K562 (cell line): ENCODE results near the gene CPT1A. TPM values are rescaled to one million over a fixed set of nuclear protein-coding genes. Genes with fewer than 3 reads are reported as not detected.

ENCODE experiments used
- ATAC-seq: fragments of 200-7000 bp; cut with Tn5 transposase; 3 replicates; pipeline ENCODE4 v1.9.1; 2020; ENCODE audit warnings: moderate library complexity
- BruUV-seq: library from RNA; stranded (reverse); fragments of 400-500 nt; replicated peaks from 2 replicates; lab custom pipeline; 2021; lab: Mats Ljungman, UMichigan
- CTCF ChIA-PET: fragments of 300-600 bp; formaldehyde crosslinking; extraction: SDS; loops from one replicate; lab custom pipeline; 2021; ENCODE audit warnings: low intra/inter-chr PET ratio; lab: Yijun Ruan, JAX
- POLR2A ChIA-PET: fragments of 300-600, 350-650 bp; sonication (Branson Sonifier 250); formaldehyde crosslinking; extraction: SDS; loops from one replicate; lab custom pipeline; 2021; ENCODE audit warnings: antibody characterized with exemption, inconsistent platforms; lab: Yijun Ruan, JAX
- DNase-seq, 4 experiments: peaks; one replicate each; pipeline versions ENCODE4 v3.0.0 to v3.0.0-alpha.2; 2011 to 2018; ENCODE audit warnings: low spot score in 3 of 4, mixed read lengths in 3 of 4; ENCODE audit errors: extremely low read depth in 1 of 4
- FAIRE-seq: peaks from 2 replicates; lab custom pipeline; 2011; peaks lifted over from hg19 to GRCh38; lab: Jason Lieb, UNC
- H2AFZ ChIP-seq: 2 replicates; pipeline ENCODE4 v1.6.0; 2011; ENCODE audit warnings: low read depth, low read length, control low read depth, inconsistent platforms
- H3K27ac ChIP-seq: fragments of 200-600 bp; 3 replicates; pipeline ENCODE4 v1.8.0; 2011; ENCODE audit warnings: low read depth, mild to moderate bottlenecking, control low read depth, inconsistent platforms, low read length, moderate library complexity, mixed read lengths; ENCODE audit errors: extremely low read depth
- H3K27me3 ChIP-seq, 2 experiments: fragments of 300-600 bp in 1 of 2; 2 replicates in 1 of 2; 3 replicates in 1 of 2; pipeline versions ENCODE4 v1.6.0 to v1.8.0; 2011; ENCODE audit warnings: inconsistent platforms in 2 of 2, low read length in 2 of 2, mild to moderate bottlenecking in 1 of 2, mixed read lengths in 1 of 2, moderate library complexity in 1 of 2; ENCODE audit not compliant: control insufficient read depth in 2 of 2, insufficient read depth in 2 of 2
- H3K36me3 ChIP-seq: fragments of 300-600 bp; 3 replicates; pipeline ENCODE4 v1.8.0; 2011; ENCODE audit warnings: mild to moderate bottlenecking, low read length, inconsistent platforms; ENCODE audit not compliant: control insufficient read depth, insufficient read depth
- H3K4me1 ChIP-seq, 2 experiments: fragments of 200-600 bp in 1 of 2; replicated peaks in 1 of 2; 2 replicates in 1 of 2; 3 replicates in 1 of 2; pipeline versions ENCODE4 v1.5.1 to v1.8.0; 2011; ENCODE audit warnings: inconsistent platforms in 2 of 2, low read length in 2 of 2, mild to moderate bottlenecking in 1 of 2, mixed read lengths in 1 of 2, moderate library complexity in 1 of 2; ENCODE audit not compliant: control insufficient read depth in 2 of 2, insufficient read depth in 2 of 2
- H3K4me2 ChIP-seq: 2 replicates; pipeline ENCODE4 v1.6.1; 2011; ENCODE audit warnings: low read length, control low read depth, inconsistent platforms, mixed read lengths; ENCODE audit not compliant: insufficient read depth
- H3K4me3 ChIP-seq: fragments of 200-600 bp; sonication (generic), shearing (Covaris generic); 2 replicates; pipeline ENCODE4 v1.5.1; 2016; ENCODE audit warnings: control low read depth, inconsistent platforms
- H3K79me2 ChIP-seq: fragments of 200-600 bp; 3 replicates; pipeline ENCODE4 v1.8.0; 2011; ENCODE audit warnings: low read length, inconsistent platforms; ENCODE audit not compliant: control insufficient read depth, insufficient read depth
- H3K9ac ChIP-seq, 2 experiments: 2 replicates each; pipeline versions ENCODE4 v1.6.0 to v1.6.1; 2011; ENCODE audit warnings: low read depth in 2 of 2, low read length in 2 of 2, control low read depth in 1 of 2, inconsistent platforms in 1 of 2, mild to moderate bottlenecking in 1 of 2, mixed read lengths in 1 of 2; ENCODE audit not compliant: insufficient read depth in 1 of 2
- H3K9me1 ChIP-seq: one replicate; pipeline ENCODE4 v1.6.0; 2011; ENCODE audit warnings: inconsistent platforms, mild to moderate bottlenecking, low read length, moderate library complexity; ENCODE audit not compliant: control insufficient read depth, insufficient read depth
- H3K9me3 ChIP-seq: replicated peaks from 2 replicates; pipeline ENCODE4 v1.5.1; 2011; ENCODE audit warnings: low read depth, low read length, inconsistent platforms; ENCODE audit not compliant: control insufficient read depth, insufficient read depth
- H4K20me1 ChIP-seq: replicated peaks from 2 replicates; pipeline ENCODE4 v1.6.1; 2011; ENCODE audit warnings: low read length, inconsistent platforms, mixed read lengths; ENCODE audit not compliant: control insufficient read depth, insufficient read depth
- ETV5 ChIP-seq: sonication (generic); formaldehyde crosslinking; IDR thresholded peaks from 2 replicates; pipeline ENCODE4 v1.4.0; 2020; ENCODE audit warnings: low read depth, mild to moderate bottlenecking, missing genetic modification reagents
- KDM4B ChIP-seq, 2 experiments: fragments of 450-650 bp in 1 of 2; sonication (generic) in 1 of 2; IDR thresholded peaks; 2 replicates each; pipeline ENCODE4 v1.6.1; 2016 to 2017; ENCODE audit warnings: borderline replicate concordance in 2 of 2, antibody characterized with exemption in 1 of 2, low read depth in 1 of 2, mild to moderate bottlenecking in 1 of 2
- PPARD ChIP-seq: fragments of 250-450 bp; sonication (Bioruptor Pico); IDR thresholded peaks from 2 replicates; pipeline ENCODE4 v1.8.0; 2022; ENCODE audit warnings: inconsistent platforms, mild to moderate bottlenecking, moderate library complexity
- SIN3A ChIP-seq, 2 experiments: fragments of 150-350 bp in 1 of 2; IDR thresholded peaks; 2 replicates each; pipeline ENCODE4 v1.6.1; 2011 to 2016; ENCODE audit warnings: borderline replicate concordance in 2 of 2, low read depth in 2 of 2, low read length in 2 of 2, mild to moderate bottlenecking in 2 of 2, moderate library complexity in 2 of 2; ENCODE audit not compliant: control insufficient read depth in 1 of 2
- TARDBP ChIP-seq: fragments of 450-650 bp; IDR thresholded peaks from 2 replicates; pipeline ENCODE4 v1.6.1; 2016
- ZNF140 ChIP-seq: fragments of 250-450 bp; sonication (Bioruptor Pico); IDR thresholded peaks from 2 replicates; pipeline ENCODE4 v1.8.0; 2021; ENCODE audit warnings: moderate library complexity, mild to moderate bottlenecking, inconsistent platforms
- ZZZ3 ChIP-seq: fragments of 450-650 bp; IDR thresholded peaks from 2 replicates; pipeline ENCODE4 v1.6.1; 2016; ENCODE audit warnings: antibody characterized with exemption, mild to moderate bottlenecking, moderate library complexity
- WGBS: fragments of 100-300 bp; shearing (Covaris generic); methylation state at CpG from one replicate; pipeline ENCODE4 v1.1.6; 2016; ENCODE audit warnings: low coverage, mixed read lengths; ENCODE audit not compliant: insufficient coverage; ENCODE audit errors: missing lambda C conversion rate; 5-methylcytosine and 5-hydroxymethylcytosine counted together
- in situ Hi-C: fragments of 300-500 bp; cut with MboI; formaldehyde crosslinking; loops from 4 replicates; pipeline ENCODE4 v1.15.0; 2018; ENCODE audit warnings: inconsistent platforms, mixed read lengths
- intact Hi-C: fragments of 100-400 bp; cut with micrococcal nuclease; formaldehyde crosslinking; loops from 2 replicates; pipeline ENCODE4 v1.14.2; 2022
- polyA plus RNA-seq, 8 experiments: library from polyadenylated mRNA; depleted of rRNA in 4 of 8; stranded (reverse) in 5 of 8; unstranded in 3 of 8; fragments of >200 nt; fragmentation: Nextera tagmentation in 2 of 8; fragmentation: Illumina TruSeq in 1 of 8; extraction: Ambion mirVana in 2 of 8; extraction: Trizol in 1 of 8; gene quantifications; 2 replicates each; pipeline versions ENCODE4 v1.2.1 to v1.2.3, GENCODE V29; 2011 to 2014; ENCODE audit warnings: inconsistent platforms in 1 of 8, missing spikeins in 1 of 8
- total RNA-seq, 7 experiments: library from RNA; depleted of rRNA in 6 of 7; stranded (reverse); fragments of >200 nt in 6 of 7; fragmentation: Illumina TruSeq in 2 of 7; extraction: Trizol in 2 of 7; gene quantifications; 2 replicates each; pipeline versions ENCODE4 v1.2.1 to v1.2.3, GENCODE V29; 2011 to 2021; ENCODE audit warnings: low replicate concordance in 1 of 7
- TF ChIP-seq, protein P1 (sequence below): sonication (generic); formaldehyde crosslinking; IDR thresholded peaks from 2 replicates; pipeline ENCODE4 v1.8.0; 2022; ENCODE audit warnings: missing genetic modification reagents, mild to moderate bottlenecking, moderate library complexity, borderline replicate concordance
- TF ChIP-seq, protein P2 (sequence below): fragments of 250-450 bp; sonication (Bioruptor Pico); IDR thresholded peaks from 2 replicates; pipeline ENCODE4 v1.8.0; 2021; ENCODE audit warnings: moderate library complexity, mild to moderate bottlenecking, inconsistent platforms

Gene CPT1A
- total and polyA plus RNA-seq, 9 of the 15 experiments (the other 6 are each of a cell fraction or from before 2014, with no cell fraction given), result 2.6 to 29.1 (median 12.3) TPM

DNA sequence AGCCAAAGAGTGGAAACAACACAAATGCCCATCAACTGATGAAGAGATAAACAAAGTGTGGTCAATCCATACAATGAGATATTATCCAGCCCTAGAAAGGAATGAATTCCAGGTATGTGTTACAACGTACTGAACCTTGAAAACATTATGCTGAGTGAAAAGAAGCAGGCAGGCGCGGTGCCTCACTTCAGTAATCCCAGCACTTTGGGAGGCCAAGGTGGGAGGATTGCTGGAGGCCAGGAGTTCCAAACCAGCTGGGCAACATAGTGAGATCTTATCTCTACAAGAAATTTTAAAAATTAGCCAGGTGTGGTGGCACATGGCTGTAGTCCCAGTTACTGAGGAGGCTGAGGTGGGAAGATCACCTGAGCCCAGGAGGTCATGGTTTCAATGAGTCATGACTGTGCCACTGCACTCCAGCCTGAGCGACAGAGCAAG is 65.7 kb downstream of the CPT1A start:
- 76% methylated on average over 4 of the region's 4 CpGs for WGBS
- Histone ChIP-seq H3K4me1 (peaks cover 0 to 6% of the 10 kb centered on the region in 2 experiments; a peak in 4 of 5 replicates), H3K27me3 (no peaks in the 10 kb centered on the region), H3K4me2 (no peak overlapping the region), H3K9me1 (no peaks in the 10 kb centered on the region)
- intact Hi-C loops, result no loop called here
- DNase-seq, result no peak
- CTCF ChIA-PET, result interaction anchor here (0.6 kb wide), 1 partner anchor 632 kb away, joined by 3 read pairs; no protein-coding TSS in a partner anchor
- TF ChIP-seq KDM4B (IDR thresholded peaks at IDR 0.05; ENCODE audit: borderline replicate concordance in 2 of 2, low read depth in 1 of 2) (no peak), ZNF140 (no peak), ETV5 (CRISPR knock-in tag) (no peak), SIN3A (IDR thresholded peaks at IDR 0.05; ENCODE audit: borderline replicate concordance in 2 of 2, control insufficient read depth in 1 of 2, low read depth in 2 of 2, low read length in 2 of 2) (no peak), ZZZ3 (no peak), PPARD (CRISPR knock-in tag) (no peak), TARDBP (no peak)
- TF ChIP-seq, protein P1, sequence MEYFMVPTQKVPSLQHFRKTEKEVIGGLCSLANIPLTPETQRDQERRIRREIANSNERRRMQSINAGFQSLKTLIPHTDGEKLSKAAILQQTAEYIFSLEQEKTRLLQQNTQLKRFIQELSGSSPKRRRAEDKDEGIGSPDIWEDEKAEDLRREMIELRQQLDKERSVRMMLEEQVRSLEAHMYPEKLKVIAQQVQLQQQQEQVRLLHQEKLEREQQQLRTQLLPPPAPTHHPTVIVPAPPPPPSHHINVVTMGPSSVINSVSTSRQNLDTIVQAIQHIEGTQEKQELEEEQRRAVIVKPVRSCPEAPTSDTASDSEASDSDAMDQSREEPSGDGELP (CRISPR knock-in tag), result peak; percentile 26; the same call in 1 of the 2 replicates
- TF ChIP-seq, protein P2, sequence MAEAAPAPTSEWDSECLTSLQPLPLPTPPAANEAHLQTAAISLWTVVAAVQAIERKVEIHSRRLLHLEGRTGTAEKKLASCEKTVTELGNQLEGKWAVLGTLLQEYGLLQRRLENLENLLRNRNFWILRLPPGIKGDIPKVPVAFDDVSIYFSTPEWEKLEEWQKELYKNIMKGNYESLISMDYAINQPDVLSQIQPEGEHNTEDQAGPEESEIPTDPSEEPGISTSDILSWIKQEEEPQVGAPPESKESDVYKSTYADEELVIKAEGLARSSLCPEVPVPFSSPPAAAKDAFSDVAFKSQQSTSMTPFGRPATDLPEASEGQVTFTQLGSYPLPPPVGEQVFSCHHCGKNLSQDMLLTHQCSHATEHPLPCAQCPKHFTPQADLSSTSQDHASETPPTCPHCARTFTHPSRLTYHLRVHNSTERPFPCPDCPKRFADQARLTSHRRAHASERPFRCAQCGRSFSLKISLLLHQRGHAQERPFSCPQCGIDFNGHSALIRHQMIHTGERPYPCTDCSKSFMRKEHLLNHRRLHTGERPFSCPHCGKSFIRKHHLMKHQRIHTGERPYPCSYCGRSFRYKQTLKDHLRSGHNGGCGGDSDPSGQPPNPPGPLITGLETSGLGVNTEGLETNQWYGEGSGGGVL, result no peak
- TF ChIP-seq, all 486 proteins: peak for 1
- no TSS peak for BruUV-seq
- Histone ChIP-seq H3K27ac (no peak overlapping the region), H3K9me3 (no peaks in the 10 kb centered on the region), H4K20me1 (no peaks in the 10 kb centered on the region), H2AFZ (no peak overlapping the region), H3K36me3 (peaks cover 44% of the 10 kb centered on the region; the same call in 2 of the 3 replicates), H3K9ac (no peak overlapping the region), H3K4me3 (no peak overlapping the region), H3K79me2 (no peaks in the 10 kb centered on the region)
- in situ Hi-C loops, result no loop called here
- ATAC-seq (no peak), FAIRE-seq (no peak)
- POLR2A ChIA-PET, result no interaction called here
